GM21423 (cell line): ENCODE data around the gene MID2.
"Not testable (repeated sequence)": the region's sequence is repeated elsewhere in the genome, so short reads cannot be mapped to it uniquely, and the experiment has no call there.

Experiments
- ATAC-seq: cut with Tn5 transposase; IDR thresholded peaks from one replicate; pipeline ENCODE4 v1.9.1; 2021; ENCODE audit warnings: mild to moderate bottlenecking, moderate library complexity; ENCODE audit not compliant: unreplicated experiment

MID2 gene, protein sequence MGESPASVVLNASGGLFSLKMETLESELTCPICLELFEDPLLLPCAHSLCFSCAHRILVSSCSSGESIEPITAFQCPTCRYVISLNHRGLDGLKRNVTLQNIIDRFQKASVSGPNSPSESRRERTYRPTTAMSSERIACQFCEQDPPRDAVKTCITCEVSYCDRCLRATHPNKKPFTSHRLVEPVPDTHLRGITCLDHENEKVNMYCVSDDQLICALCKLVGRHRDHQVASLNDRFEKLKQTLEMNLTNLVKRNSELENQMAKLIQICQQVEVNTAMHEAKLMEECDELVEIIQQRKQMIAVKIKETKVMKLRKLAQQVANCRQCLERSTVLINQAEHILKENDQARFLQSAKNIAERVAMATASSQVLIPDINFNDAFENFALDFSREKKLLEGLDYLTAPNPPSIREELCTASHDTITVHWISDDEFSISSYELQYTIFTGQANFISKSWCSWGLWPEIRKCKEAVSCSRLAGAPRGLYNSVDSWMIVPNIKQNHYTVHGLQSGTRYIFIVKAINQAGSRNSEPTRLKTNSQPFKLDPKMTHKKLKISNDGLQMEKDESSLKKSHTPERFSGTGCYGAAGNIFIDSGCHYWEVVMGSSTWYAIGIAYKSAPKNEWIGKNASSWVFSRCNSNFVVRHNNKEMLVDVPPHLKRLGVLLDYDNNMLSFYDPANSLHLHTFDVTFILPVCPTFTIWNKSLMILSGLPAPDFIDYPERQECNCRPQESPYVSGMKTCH

DNA sequence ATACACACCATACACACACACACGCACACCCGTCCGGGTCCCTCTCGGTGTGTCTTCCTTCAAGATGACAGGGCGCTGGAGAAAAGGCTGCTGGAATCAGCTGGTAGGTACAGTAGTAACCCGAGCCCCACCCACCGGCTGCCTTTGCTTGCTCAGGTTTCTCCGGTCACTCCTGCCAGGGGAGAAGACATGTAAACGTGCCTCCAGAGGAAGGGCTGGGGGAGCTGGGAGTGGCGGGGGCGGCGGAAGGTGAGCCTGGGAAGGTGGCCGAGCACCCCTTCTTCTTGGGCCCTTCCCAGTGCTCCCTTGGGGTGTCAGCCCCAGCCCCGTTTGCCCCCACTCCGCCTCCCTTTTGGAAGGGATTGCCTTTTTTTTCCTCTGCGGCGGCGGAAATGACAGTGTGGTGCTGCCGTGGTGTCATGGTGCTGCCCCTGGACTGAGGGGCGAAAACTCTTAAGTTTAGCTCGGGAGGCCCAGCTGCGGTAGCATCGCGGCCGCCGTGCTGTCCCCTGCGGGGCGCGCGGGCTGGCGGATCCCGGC lies at the start of gene MID2:
Gene MID2 (plus strand): TSS at position 169 of the 540 bp plus-strand sequence. CDS start 561 bp downstream, outside the sequence.
- peak; percentile 46 for ATAC-seq

DNA sequence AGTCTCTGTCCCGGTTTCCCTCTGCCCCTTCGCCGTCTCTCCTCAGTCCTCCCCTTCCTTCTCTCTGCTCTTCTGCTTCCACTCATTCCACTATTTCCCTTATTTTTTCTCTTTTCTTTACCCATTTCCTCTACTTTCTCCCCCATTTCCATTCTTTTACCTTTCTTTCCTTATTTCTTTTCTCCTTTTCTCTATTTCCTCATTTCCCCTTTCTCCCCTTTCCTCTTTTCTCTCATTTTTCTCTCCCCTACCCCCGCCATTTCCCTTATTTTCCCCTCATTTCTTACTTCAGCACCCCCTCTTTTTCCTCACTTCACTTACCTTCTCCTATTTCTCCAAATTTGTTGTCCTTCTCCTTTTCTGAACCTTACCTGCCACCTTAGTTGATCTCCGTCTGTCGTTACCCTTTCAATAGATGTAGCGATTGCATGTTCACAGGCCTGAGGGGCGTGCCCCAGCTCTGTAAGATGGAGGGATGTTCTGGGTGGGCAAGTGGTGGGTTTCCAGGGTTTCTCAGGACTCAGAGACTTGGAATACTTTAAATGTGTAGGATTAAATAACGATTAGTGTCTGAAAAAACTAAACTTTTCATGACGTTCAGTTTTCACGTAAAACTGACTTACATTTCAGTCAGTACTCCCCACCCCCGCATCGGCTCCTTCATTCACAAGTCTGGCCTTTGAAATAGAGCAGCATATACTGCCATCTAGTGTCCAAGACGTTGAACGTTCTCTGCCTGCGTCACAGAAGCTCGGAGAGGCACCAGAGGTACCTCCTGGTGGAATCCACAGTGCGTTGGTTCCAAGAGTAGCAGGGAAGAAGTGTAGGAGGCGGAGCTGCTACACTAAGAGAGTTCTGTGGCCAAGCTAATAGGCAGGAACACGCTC lies 48.8 kb upstream of the MID2 start:
- peak; percentile 74 for ATAC-seq

DNA sequence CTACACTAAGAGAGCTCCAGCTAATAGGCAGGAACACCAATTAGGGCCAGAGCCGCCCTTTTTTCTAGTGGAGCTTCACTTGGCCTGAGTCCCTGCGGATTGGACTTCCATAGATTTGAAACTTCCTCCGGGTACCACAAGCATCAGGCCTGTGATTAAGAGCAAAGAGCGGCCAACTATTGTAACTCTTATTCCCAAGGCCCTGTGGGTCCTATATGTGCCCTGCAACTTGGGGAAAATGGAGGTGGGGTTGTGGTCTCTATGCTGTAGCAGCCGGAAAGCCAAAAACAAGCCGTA lies 48.2 kb upstream of the MID2 start, which contains the start of gene NCBP2L:
Gene NCBP2L (plus strand): TSS at position 198 of the 297 bp plus-strand sequence. CDS start 16,488 bp downstream, outside the sequence.
- no peak for ATAC-seq

DNA sequence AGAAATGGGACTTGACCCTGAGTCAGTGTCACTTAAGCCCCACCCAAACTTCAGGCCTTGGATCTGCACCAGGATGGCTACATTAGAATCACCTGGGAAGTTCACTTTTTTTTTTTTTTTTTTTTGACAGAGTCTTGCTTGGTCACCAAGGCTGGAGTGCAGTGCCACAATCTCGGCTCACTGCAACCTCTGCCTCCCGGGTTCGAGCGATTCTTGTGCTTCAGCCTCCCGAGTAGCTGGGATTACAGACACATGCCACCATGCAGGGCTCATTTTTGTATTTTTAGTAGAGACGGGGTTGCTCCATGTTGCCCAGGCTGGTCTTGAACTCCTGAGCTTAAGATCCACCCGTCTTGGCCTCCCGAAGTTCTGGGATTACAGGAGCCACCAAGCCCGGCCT lies 45.1 kb upstream of the MID2 start:
- no peak for ATAC-seq

DNA sequence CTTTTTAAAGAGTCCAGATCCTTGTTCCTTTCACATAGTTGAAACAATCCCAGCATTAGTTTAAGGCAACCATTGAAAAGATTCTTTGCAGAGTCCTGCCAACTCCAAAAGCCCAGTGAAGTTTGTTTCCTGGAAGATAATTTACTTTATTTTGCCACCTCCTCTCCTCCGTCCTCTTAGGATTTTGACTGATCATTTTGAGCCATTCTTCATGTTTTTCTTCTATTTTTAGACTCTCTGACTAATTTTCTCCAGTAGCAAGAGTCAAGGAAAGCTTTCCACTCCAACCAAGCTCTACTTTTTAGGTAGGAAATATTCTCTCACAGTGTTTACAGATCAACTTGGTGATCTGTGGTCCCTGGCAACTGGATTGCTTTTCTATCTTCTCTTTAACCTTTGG lies 37.8 kb upstream of the MID2 start:
- no peak for ATAC-seq

DNA sequence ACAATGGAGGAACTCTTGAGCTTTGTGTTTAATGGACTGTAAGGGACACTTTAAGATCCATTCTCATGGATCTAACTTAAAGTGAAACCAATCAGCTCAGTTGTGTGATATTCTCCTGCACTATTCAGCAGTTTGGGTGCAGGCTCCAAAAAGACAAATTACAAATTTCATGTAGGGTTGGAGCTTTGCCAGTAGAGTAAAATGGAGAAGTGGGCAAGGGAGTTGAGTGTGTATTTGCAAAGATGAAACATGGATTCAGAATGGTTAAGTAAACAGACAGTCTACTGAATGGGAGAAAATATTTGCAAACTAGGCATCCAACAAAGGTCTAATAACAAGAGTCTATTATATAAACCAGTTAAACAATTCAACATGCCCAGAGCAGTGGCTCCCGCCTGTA lies 21.2 kb upstream of the MID2 start:
- no peak for ATAC-seq

DNA sequence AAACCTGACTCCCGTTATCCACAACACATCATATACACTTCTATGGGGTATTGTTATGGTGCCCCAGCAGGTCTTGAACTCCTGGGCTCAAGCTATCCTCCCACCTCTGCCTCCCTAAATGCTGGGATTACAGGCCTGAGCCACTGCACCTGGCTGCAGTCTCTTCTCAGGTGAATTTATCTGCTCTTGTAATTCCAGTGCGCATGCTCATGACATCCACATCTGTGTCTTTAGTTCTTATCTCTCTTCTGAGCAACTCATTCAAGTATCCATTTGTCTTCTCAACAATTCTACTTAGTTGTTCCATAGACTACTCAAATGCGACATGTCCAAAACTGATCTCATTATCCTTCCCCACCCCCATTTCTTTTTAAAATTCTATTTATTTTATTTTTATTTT lies 20.5 kb upstream of the MID2 start:
- ATAC-seq: no peak

DNA sequence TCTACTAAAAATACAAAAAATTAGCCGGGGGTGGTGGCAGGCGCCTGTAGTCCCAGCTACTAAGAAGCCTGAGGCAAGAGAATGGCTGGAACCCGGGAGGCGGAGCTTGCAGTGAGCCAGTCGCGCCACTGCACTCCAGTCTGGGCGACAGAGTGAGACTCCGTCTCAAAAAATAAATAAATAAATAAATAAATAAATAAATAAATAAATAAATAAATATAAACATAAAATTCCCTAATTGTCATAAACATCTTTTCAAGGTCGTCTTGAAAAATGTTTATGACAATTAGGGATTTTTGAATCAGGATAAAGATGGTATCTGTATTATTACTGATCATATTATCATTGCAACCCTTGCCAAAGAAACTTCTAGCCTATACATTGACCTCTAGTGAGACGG lies 15.6 kb upstream of the MID2 start:
- ATAC-seq: not testable (repeated sequence)

DNA sequence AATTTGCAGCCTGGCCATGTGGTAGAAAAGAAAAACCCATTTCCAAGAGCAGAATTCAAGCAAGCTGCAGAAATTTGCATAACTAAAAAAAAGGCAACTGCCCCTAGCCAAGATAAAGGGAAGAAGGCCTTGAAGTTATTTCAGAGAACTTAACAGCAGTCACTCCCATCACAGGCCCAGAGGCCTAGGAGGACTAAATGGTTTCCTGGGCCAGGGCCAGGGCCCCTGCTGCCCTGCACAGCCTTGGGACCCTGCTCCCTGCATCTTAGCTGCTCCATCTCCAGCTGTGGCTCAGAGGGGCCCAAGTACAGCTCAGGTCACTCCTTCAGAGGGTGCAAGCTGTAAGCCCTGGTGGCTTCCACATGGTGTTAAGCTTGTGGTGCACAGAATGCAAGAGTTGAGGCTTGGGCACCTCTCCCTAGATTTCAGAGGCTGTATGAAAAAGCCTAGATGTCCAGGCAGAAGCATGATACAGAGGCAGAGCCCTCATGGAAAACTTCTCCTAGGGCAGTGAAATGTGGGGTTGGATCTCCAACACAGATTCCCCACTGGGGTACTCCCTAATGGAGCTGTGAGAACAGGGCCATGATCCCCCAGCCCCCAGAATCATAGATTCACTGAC lies 6.7 kb upstream of the MID2 start:
- no peak for ATAC-seq

DNA sequence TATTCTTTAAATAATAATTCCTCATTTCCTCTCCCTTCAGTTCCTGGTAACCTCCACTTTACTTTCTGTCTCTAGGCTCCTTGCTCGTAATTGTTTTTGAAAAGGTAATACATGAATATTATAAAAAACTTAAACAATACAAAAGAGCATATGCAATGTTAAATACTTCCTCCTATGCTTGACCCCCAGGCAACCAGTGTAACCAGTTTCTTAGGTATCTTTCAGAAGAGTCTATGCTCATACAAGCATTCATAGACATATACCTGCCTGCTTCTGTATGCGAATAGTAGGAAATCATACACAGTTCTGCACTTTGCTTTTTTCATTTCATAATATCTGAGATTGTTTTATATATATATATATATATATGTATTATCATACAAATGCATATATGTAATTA lies 2.6 kb upstream of the MID2 start:
- no peak for ATAC-seq

DNA sequence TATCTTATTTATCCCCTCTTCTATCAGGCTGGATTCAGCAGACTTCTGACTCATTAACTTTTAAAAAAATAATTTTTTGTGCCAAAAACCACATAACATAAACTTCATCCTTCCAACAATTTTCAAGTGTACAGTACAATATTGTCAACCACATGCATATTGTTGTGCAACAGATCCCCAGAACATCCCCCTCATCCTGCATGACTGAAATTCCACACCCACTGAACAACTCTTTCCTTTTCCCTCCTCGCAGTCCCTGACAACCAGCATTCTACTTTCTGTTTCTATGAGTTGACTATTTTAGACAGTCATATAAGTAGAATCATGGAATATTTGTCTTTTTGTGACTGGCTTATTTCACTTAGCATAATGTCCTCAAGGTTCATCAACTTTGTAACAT lies 2.2 kb upstream of the MID2 start:
- ATAC-seq: no peak

DNA sequence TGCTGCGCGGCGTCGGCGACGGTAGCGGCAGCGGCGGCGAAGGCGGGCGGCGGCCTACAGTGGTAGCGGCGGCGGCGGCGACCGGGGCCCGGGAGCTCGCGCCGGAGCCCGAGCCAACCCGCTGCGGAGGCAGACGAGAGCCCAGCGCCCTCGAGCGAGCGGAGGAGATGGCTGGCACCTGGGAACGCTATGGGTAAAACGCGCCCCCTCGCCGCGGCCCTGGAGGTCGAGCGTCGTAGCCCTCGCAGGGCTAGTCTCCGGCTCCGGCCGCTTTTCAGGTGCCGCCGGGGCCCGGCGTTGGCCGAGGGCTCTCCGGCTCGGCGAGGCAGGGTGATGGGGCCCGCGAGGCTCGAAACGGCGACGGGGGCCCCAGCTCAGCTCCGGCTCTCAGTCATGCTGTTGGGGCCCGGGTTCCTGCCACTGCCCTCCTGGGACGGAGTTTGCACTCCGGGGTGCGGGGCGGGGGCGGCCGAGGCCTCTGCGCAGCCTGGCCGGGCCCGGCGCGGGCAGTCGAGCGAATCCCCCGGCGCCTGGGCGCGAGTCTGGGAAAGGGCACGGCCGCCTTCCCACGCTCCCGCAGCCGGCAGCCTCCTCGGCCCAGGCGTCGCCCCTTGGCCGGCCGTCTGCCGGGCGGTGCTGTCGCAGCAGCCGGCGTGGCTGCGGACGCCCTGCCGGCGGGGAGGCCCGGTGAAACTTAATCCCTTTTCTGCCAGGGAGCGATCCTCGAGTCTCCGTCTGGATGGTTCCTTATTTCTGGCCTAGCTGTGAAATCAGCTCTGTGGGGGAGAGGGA lies 768 bp downstream of the MID2 start:
- peak; percentile 52 for ATAC-seq

DNA sequence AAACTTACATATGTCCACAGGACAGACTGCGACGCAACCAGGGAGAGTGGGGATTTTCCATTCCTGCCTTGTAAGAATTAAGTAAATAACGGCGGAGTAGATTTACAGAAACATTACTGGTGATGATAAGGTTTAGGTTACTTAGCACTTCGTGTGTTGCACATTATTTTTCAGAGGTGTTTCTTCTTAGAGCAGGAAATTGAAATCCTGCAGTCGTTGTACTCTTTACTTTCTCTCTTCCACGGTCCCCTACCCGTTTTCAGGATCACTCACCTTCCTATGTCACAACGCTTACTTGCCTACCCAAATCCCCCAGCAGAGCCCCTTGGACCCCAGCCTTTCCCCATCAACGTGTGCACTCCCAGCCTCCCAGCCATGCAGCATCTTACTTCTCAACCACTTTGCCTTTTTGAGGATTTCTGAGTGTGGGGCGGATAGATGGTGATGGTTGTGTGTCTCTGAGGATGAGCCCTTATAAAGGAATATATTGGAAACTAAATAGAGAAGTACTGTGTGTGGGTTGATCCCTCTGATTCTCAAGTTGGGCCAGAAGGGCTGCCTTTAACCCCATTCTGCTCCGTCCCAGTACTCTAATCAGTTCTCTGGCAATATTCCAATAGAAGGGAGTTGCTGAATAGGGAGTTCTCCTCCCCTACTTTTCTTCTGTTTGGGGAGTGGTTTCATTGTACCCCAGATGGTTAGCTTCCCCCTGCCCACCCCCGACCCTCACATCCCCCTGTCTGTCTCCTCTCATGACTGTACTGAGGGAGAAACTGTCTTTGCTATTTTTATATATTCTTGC lies 1.6 kb downstream of the MID2 start:
- no peak for ATAC-seq

DNA sequence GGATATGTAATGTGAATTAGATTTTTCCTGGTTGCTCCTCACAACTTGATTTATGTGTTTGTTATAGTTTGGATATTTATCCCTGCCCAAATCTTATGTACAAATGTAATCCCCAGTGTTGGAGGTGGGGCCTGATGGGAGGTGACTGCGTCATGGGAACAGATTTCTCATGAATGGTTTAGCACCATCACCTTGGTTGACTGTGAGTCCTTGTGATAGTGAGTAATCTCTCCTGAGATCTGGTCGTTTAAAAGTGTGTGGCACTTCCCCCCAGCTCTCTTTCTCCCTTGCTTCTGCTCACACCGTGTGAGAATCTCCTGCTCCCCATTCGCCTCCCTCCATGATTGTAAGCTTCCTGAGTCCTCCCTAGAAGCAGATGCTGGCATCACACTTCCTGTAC lies 2.2 kb downstream of the MID2 start:
- no peak for ATAC-seq

DNA sequence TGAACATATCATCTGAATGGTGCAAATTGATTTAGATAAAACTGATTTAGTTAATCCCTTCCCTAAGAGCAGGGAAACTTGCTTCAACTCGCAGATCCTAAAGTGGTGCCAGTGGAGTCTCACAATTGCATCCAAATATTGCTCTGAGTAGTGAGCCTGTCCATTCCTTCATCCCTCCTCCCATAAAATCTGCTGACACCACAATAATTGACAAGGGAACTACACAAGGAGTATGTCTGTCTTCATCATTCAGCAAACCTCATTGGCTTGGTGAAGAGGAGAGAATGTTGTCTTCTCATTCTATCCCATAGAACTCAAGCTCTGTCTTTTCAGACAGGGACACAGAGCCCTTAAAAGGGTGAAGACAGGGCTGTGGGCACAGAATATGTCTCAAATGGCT lies 4.2 kb downstream of the MID2 start:
- ATAC-seq: no peak

DNA sequence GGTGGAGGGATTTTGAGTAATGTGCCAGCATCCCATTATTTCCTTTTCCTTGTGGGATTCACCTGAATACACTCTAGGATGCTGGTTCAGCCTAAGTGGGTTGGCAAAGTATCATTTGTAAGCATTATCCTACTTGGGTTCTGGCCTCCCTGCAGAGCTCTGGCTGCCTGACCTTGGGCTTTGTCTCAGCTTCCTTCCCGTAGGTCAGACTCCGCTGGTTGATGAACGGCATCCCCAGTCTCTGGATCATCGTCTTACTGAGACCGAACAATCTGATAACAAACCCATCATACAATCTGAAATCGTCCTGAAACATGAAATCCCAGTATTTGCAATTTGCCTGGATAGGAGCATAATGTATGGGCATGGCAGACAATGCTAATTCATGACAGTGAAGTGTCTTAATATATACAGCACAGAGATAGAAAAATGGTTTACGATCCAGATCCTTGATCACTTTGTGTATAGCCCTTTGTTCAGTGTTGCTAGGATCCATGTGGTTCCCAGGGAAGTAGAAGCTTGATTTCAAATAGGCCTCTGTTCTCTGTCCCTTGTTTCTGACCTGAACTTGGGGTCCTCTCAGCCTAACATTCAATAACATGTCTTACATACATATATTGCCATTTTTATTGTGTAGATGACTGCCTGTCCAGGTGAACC lies 5.5 kb downstream of the MID2 start:
- no peak for ATAC-seq

DNA sequence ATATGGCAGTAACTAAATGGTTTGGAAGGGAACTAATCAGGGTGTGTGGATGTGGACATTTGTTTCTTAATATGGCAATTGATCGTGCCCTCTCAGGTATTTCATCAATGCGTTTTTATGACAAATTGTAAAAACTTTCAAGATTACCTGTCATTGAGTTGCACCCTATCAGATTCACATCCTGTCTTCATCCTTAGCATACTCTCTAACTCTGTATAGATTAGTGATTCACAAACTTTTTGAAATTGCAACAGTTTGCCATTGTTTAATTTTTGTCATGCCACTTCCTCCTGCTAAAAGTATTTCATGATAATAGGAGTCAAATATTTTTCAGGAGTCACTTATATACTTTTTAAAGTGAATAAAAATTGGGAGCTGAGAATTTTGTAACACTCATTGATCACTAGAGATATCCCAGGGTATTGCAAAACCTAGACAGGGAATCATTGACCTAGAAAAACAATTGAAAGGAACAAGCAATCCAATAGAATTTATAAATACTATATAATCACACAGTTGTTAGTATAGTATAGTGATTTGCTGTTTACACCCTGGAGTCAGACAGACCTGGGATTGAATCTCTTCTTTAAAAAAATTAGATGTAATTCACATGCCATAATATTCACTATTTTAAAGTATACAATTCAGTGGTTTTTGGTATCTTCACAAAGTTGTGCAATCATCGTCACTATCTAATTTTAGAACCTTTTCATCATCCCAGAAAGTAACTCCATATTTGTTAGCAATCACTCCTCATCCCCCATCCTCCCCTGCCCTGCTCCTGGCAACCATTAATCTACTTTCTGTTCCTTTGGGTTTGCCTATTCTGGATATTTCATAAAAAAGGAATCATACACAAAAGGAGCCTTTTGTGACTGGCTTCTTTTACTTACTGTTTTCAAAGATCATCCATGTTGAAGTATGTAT lies 8.9 kb downstream of the MID2 start:
- no peak for ATAC-seq
